K562 (cell line): Measurements from ENCODE around the gene RPE. TPM values are rescaled to one million over a fixed set of nuclear protein-coding genes. Genes with fewer than 3 reads are reported as not detected.

Experiments used
- BCL6 ChIP-seq: fragments of 250-450 bp; sonication (Bioruptor Pico); IDR thresholded peaks from 2 replicates; pipeline ENCODE4 v1.4.0; 2020
- CCNT2 ChIP-seq: IDR thresholded peaks from 2 replicates; pipeline ENCODE4 v1.6.1; 2011; ENCODE audit warnings: borderline replicate concordance, low read depth, mild to moderate bottlenecking, moderate library complexity, mixed read lengths, low read length; ENCODE audit not compliant: insufficient read length; ENCODE audit errors: extremely low read depth
- CEBPG ChIP-seq, 3 experiments: fragments of 200-800 bp in 1 of 3; sonication (Bioruptor generic) in 1 of 3; sonication (generic) in 1 of 3; formaldehyde crosslinking in 1 of 3; IDR thresholded peaks in 2 of 3; conservative IDR thresholded peaks in 1 of 3; 2 replicates each; pipeline versions ENCODE4 v1.6.1 to v1.8.0; 2016 to 2022; ENCODE audit warnings: missing compliant biosample characterization in 2 of 3, missing genetic modification characterization in 2 of 3, mild to moderate bottlenecking in 1 of 3, missing genetic modification reagents in 1 of 3
- GATAD2B ChIP-seq: fragments of 450-650 bp; IDR thresholded peaks from 2 replicates; pipeline ENCODE4 v1.6.1; 2017; ENCODE audit warnings: mild to moderate bottlenecking, borderline replicate concordance
- KDM1A ChIP-seq, 2 experiments: fragments of 450-650 bp; IDR thresholded peaks; 2 replicates each; pipeline ENCODE4 v1.6.1; 2016; ENCODE audit warnings: mild to moderate bottlenecking in 2 of 2
- KLF1 ChIP-seq: fragments of 450-650 bp; IDR thresholded peaks from 2 replicates; pipeline ENCODE4 v1.6.1; 2016; ENCODE audit warnings: missing genetic modification characterization, missing compliant biosample characterization
- NBN ChIP-seq: fragments of 450-650 bp; IDR thresholded peaks from 2 replicates; pipeline ENCODE4 v1.6.1; 2016; ENCODE audit warnings: low read depth, mild to moderate bottlenecking
- PHF8 ChIP-seq: fragments of 200-600 bp; sonication (generic); IDR thresholded peaks from 2 replicates; pipeline ENCODE4 v1.6.1; 2012; ENCODE audit warnings: mixed run types, mild to moderate bottlenecking, inconsistent platforms, low read length, moderate library complexity, borderline replicate concordance
- POLR2AphosphoS5 ChIP-seq: IDR thresholded peaks from 2 replicates; pipeline ENCODE4 v1.6.1; 2011; ENCODE audit warnings: mild to moderate bottlenecking, low read depth, low read length, moderate library complexity; ENCODE audit not compliant: control insufficient read depth, insufficient read depth
- POLR3A ChIP-seq: IDR thresholded peaks from 2 replicates; pipeline ENCODE4 v1.6.1; 2011; ENCODE audit warnings: borderline replicate concordance, mild to moderate bottlenecking, moderate library complexity; ENCODE audit not compliant: insufficient read length, insufficient read depth; ENCODE audit errors: extremely low read depth
- RBM39 ChIP-seq: fragments of 200-400 bp; formaldehyde crosslinking; optimal IDR thresholded peaks from 2 replicates; pipeline ENCODE3; 2018; ENCODE audit warnings: low read depth, low read length
- SREBF1 ChIP-seq: fragments of 150-350 bp; IDR thresholded peaks from 2 replicates; pipeline ENCODE4 v1.6.1; 2014; ENCODE audit warnings: antibody characterized with exemption, low read depth, low read length, borderline replicate concordance
- TAF1 ChIP-seq: IDR thresholded peaks from 2 replicates; pipeline ENCODE4 v1.6.1; 2011; ENCODE audit warnings: mild to moderate bottlenecking, low read length, moderate library complexity; ENCODE audit not compliant: insufficient read depth, control insufficient read depth, severe bottlenecking; ENCODE audit errors: extremely low read depth
- TCFL5 ChIP-seq: fragments of 250-450 bp; sonication (Bioruptor Pico); conservative IDR thresholded peaks from 2 replicates; pipeline ENCODE4 v1.6.1; 2021; ENCODE audit warnings: mild to moderate bottlenecking, moderate library complexity, matching md5 sums
- ZNF586 ChIP-seq: fragments of 450-650 bp; formaldehyde crosslinking; conservative IDR thresholded peaks from 2 replicates; pipeline ENCODE4 v1.4.0; 2020; ENCODE audit warnings: mild to moderate bottlenecking, moderate library complexity
- ZNF644 ChIP-seq: fragments of 200-800 bp; sonication (Bioruptor generic); IDR thresholded peaks from 2 replicates; pipeline ENCODE4 v1.6.1; 2016; ENCODE audit warnings: low read depth, missing genetic modification characterization, missing compliant biosample characterization
- ZNF75A ChIP-seq: fragments of 450-650 bp; formaldehyde crosslinking; IDR thresholded peaks from 2 replicates; pipeline ENCODE4 v1.4.0; 2020; ENCODE audit warnings: mild to moderate bottlenecking
- polyA plus RNA-seq, 8 experiments: library from polyadenylated mRNA; depleted of rRNA in 4 of 8; stranded (reverse) in 5 of 8; unstranded in 3 of 8; fragments of >200 nt; fragmentation: Nextera tagmentation in 2 of 8; fragmentation: Illumina TruSeq in 1 of 8; extraction: Ambion mirVana in 2 of 8; extraction: Trizol in 1 of 8; gene quantifications; 2 replicates each; pipeline versions ENCODE4 v1.2.1 to v1.2.3, GENCODE V29; 2011 to 2014; ENCODE audit warnings: inconsistent platforms in 1 of 8, missing spikeins in 1 of 8
- total RNA-seq, 7 experiments: library from RNA; depleted of rRNA in 6 of 7; stranded (reverse); fragments of >200 nt in 6 of 7; fragmentation: Illumina TruSeq in 2 of 7; extraction: Trizol in 2 of 7; gene quantifications; 2 replicates each; pipeline versions ENCODE4 v1.2.1 to v1.2.3, GENCODE V29; 2011 to 2021; ENCODE audit warnings: low replicate concordance in 1 of 7
- TF ChIP-seq, protein P1 (sequence below): IDR thresholded peaks from 3 replicates; pipeline ENCODE4 v1.6.1; 2011; ENCODE audit warnings: borderline replicate concordance, mild to moderate bottlenecking, moderate library complexity; ENCODE audit not compliant: insufficient read length; ENCODE audit errors: extremely low read depth
- TF ChIP-seq, protein P2 (sequence below): fragments of 250-450 bp; sonication (Bioruptor Pico); IDR thresholded peaks from 2 replicates; pipeline ENCODE4 v1.4.0; 2020
- TF ChIP-seq, protein P3 (sequence below): IDR thresholded peaks from 2 replicates; pipeline ENCODE4 v1.6.1; 2016; ENCODE audit warnings: missing genetic modification characterization, missing compliant biosample characterization

Gene RPE
- total and polyA plus RNA-seq, 9 of the 15 experiments (the other 6 are each of a cell fraction or from before 2014, with no cell fraction given), result 33.5 to 65.3 (median 50.4) TPM

DNA sequence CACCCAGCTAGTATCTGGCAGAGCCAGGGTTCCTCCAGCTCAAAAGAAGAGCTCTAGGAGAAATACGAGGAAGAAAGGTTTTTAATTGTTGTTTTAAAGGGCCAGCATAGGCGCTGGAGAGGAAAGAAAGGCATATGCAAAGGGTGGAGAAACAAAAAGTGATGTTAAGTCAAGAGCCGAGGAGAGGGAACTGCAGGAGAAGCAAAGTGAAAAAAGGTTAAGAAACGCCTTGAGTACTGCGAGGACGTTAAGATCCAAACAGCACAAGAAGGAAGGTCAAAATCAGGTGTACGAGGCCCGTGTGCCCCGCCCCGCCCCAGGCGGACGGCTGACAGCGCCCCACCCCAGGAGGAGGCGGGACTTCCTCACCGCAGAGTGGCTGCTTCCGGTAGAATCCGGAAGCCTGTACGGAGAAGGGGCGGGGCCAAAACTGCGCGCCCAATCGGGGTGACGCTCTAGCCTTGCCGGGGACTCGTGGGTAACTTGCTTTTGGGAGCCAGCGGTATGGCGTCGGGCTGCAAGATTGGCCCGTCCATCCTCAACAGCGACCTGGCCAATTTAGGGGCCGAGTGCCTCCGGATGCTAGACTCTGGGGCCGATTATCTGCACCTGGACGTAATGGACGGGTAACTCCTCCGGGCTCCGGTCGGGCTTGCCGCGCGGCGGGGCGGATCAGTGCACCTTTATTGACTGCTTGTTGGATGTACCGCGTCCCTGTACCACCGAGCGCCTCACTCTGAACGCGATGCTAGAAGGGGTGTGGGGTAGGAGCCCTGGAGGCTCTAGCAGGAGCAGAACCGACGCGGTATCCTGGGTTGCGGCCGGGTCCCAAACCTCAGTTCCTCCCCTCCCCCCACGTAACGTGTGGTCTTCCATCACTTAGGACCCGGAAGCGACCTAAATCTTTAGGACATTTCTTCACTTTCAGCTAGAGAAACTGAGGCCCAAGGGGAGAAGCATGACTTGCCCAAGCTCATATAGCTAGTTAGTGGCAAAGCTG, at the start of gene RPE (continued):
- TF ChIP-seq POLR2AphosphoS5, result peak; percentile 70
- peak; percentile 21 for TF ChIP-seq CCNT2
- TF ChIP-seq SREBF1, result no peak
- TF ChIP-seq TCFL5 (CRISPR knock-in tag), result no peak
- peak; percentile 76; the same call in 1 of the 2 replicates for TF ChIP-seq PHF8
- TF ChIP-seq CEBPG (CRISPR knock-in tag; IDR thresholded peaks at IDR 0.05), result no peak
- no peak for TF ChIP-seq CEBPG (tag; conservative IDR thresholded peaks at IDR 0.05 in 1 of 2, IDR thresholded peaks at IDR 0.05 in 1 of 2)
- no peak for TF ChIP-seq BCL6 (CRISPR knock-in tag)
- TF ChIP-seq KDM1A (IDR thresholded peaks at IDR 0.05), result no peak
- TF ChIP-seq NBN, result 0 out of 2 replicates have a peak, but pooled peaks have one; percentile 40
- TF ChIP-seq GATAD2B, result no peak
- TF ChIP-seq TAF1, result peak; percentile 70
- TF ChIP-seq, protein P1, sequence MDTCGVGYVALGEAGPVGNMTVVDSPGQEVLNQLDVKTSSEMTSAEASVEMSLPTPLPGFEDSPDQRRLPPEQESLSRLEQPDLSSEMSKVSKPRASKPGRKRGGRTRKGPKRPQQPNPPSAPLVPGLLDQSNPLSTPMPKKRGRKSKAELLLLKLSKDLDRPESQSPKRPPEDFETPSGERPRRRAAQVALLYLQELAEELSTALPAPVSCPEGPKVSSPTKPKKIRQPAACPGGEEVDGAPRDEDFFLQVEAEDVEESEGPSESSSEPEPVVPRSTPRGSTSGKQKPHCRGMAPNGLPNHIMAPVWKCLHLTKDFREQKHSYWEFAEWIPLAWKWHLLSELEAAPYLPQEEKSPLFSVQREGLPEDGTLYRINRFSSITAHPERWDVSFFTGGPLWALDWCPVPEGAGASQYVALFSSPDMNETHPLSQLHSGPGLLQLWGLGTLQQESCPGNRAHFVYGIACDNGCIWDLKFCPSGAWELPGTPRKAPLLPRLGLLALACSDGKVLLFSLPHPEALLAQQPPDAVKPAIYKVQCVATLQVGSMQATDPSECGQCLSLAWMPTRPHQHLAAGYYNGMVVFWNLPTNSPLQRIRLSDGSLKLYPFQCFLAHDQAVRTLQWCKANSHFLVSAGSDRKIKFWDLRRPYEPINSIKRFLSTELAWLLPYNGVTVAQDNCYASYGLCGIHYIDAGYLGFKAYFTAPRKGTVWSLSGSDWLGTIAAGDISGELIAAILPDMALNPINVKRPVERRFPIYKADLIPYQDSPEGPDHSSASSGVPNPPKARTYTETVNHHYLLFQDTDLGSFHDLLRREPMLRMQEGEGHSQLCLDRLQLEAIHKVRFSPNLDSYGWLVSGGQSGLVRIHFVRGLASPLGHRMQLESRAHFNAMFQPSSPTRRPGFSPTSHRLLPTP, result no peak
- TF ChIP-seq, protein P2, sequence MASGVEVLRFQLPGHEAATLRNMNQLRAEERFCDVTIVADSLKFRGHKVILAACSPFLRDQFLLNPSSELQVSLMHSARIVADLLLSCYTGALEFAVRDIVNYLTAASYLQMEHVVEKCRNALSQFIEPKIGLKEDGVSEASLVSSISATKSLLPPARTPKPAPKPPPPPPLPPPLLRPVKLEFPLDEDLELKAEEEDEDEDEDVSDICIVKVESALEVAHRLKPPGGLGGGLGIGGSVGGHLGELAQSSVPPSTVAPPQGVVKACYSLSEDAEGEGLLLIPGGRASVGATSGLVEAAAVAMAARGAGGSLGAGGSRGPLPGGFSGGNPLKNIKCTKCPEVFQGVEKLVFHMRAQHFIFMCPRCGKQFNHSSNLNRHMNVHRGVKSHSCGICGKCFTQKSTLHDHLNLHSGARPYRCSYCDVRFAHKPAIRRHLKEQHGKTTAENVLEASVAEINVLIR (CRISPR knock-in tag), result no peak
- TF ChIP-seq ZNF586, result no peak
- TF ChIP-seq RBM39, result no peak
- no peak for TF ChIP-seq ZNF644
- TF ChIP-seq, protein P3, sequence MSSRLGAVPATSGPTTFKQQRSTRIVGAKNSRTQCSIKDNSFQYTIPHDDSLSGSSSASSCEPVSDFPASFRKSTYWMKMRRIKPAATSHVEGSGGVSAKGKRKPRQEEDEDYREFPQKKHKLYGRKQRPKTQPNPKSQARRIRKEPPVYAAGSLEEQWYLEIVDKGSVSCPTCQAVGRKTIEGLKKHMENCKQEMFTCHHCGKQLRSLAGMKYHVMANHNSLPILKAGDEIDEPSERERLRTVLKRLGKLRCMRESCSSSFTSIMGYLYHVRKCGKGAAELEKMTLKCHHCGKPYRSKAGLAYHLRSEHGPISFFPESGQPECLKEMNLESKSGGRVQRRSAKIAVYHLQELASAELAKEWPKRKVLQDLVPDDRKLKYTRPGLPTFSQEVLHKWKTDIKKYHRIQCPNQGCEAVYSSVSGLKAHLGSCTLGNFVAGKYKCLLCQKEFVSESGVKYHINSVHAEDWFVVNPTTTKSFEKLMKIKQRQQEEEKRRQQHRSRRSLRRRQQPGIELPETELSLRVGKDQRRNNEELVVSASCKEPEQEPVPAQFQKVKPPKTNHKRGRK (tag), result peak; percentile 35; the same call in 1 of the 2 replicates
- no peak for TF ChIP-seq POLR3A
- no peak for TF ChIP-seq ZNF75A
- TF ChIP-seq KLF1 (tag), result no peak
